ENCODE data around the gene ZNF275.

Gene ZNF275

GRCh38 chrX:153377727-153378126, 43.8 kb downstream of the ZNF275 start:
- no peak for DNase-seq (ENCODE audit: low read depth)
- TF ChIP-seq, protein P1, sequence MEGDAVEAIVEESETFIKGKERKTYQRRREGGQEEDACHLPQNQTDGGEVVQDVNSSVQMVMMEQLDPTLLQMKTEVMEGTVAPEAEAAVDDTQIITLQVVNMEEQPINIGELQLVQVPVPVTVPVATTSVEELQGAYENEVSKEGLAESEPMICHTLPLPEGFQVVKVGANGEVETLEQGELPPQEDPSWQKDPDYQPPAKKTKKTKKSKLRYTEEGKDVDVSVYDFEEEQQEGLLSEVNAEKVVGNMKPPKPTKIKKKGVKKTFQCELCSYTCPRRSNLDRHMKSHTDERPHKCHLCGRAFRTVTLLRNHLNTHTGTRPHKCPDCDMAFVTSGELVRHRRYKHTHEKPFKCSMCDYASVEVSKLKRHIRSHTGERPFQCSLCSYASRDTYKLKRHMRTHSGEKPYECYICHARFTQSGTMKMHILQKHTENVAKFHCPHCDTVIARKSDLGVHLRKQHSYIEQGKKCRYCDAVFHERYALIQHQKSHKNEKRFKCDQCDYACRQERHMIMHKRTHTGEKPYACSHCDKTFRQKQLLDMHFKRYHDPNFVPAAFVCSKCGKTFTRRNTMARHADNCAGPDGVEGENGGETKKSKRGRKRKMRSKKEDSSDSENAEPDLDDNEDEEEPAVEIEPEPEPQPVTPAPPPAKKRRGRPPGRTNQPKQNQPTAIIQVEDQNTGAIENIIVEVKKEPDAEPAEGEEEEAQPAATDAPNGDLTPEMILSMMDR (IDR thresholded peaks at IDR 0.05; ENCODE audit: control insufficient read depth, insufficient read depth, low read depth, low read length, missing control alignments), result no peak
- H3K4me3 ChIP-seq (ENCODE audit: control insufficient read depth, low read depth, low read length), result no peak overlapping the region

GRCh38 chrX:153378607-153379006, 44.7 kb downstream of the ZNF275 start:
- no peak for DNase-seq (ENCODE audit: low read depth)
- TF ChIP-seq, protein P1 (IDR thresholded peaks at IDR 0.05; ENCODE audit: control insufficient read depth, insufficient read depth, low read depth, low read length, missing control alignments), result no peak
- H3K4me3 ChIP-seq (ENCODE audit: control insufficient read depth, low read depth, low read length), result no peak overlapping the region

DNA sequence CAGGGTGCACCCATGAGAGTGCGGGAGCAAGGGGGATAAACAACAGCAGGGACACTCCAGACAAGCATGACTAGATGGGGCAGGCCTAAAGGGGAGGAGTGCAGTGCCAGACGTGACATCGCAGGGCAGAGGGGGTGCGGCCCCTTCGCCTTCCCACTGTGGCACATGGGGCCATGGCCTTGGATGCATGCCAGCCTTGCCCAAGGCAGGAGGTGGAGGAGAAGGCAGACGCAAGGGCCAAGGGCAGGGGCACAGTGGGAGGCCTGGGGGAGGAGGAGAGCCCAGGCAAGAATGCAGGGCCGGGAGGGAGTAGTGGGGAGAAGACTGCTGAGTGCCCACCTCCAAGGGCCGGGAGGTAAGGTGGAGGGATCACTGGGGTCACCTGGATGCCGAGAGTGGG, 45.6 kb downstream of the ZNF275 start:
- no peak overlapping the region for H3K4me3 ChIP-seq (ENCODE audit: control insufficient read depth, low read depth, low read length)
- TF ChIP-seq, protein P1 (IDR thresholded peaks at IDR 0.05; ENCODE audit: control insufficient read depth, insufficient read depth, low read depth, low read length, missing control alignments), result no peak
- no peak for DNase-seq (ENCODE audit: low read depth)

DNA sequence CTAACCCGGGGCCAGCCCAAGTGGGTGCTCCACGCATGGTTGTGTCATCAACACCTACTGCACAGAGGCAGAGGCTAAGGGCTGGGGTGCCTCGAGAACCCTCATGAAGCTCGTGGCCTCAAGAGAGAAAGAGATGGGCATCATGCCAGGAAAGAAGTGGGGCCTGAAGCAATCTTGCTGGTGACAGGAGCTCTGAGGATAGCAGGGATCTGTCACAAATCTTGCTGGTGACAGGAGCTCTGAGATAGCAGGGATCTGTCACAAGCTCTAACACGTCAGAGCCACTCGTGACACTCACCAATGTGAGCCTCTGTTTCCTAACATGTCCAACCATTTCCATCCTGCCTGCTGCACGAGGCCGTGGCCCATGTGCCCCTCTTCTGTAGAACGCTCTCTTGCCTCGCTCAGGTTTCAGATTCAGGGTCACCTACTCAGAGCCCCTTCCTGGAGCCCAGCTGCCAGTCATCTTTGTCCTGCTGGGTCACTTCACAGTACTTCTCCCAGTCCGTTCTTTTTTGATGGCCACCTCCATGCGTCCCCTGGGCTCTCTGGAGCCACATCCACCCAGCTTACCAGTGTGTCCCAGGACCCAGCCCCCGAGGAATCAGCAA, 46.1 kb downstream of the ZNF275 start:
- no peak overlapping the region for H3K4me3 ChIP-seq (ENCODE audit: control insufficient read depth, low read depth, low read length)
- no peak for DNase-seq (ENCODE audit: low read depth)
- TF ChIP-seq, protein P1 (IDR thresholded peaks at IDR 0.05; ENCODE audit: control insufficient read depth, insufficient read depth, low read depth, low read length, missing control alignments), result no peak

GRCh38 chrX:153380691-153381090, 46.7 kb downstream of the ZNF275 start:
- no peak overlapping the region for H3K4me3 ChIP-seq (ENCODE audit: control insufficient read depth, low read depth, low read length)
- DNase-seq (ENCODE audit: low read depth), result no peak
- TF ChIP-seq, protein P1 (IDR thresholded peaks at IDR 0.05; ENCODE audit: control insufficient read depth, insufficient read depth, low read depth, low read length, missing control alignments), result no peak

DNA sequence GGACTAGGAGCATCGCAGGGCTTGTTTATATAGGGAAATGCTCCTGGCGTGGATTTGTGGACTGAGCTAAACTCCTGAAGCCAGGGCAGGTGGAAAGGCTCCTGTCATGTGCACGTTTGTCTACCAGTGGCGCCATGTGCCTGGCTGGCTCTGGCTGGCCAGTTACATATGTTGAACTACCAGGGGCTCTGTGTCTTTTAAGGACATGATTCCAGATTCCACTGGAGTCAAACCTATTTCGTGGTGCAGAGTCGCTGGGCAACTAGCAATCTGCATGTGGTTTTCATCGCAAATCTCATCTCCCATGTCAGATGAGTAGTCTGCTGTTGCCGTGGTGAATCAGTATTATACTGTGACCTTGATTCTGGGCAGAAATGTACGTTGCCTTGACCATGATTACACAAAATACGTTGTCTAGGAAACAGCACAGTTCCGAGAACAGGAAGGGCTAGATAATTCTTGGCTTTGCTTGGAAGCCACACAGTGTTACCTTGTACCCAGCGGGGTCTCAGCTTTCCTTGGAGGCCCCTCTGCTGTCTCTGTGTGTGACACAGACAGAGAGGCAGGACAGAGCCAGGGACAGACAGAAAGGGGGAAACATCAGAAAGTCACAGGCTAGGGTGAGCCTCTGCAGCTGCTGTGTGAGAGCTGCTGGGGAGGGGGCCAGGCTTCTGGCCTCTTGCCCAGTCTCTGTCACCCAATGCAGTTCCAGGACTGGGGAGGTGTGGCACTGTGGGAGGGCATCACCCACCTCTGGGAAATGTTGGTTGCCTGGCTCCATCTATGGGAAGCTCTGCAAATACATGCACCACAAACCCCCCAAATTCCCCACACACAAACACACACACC, 48.0 kb downstream of the ZNF275 start:
- no peak overlapping the region for H3K4me3 ChIP-seq (ENCODE audit: control insufficient read depth, low read depth, low read length)
- DNase-seq (ENCODE audit: low read depth), result peak; percentile 73
- TF ChIP-seq, protein P1 (IDR thresholded peaks at IDR 0.05; ENCODE audit: control insufficient read depth, insufficient read depth, low read depth, low read length, missing control alignments), result peak; percentile 8
